GM12874 (cell line): ENCODE measurements around the gene CDR2L.

ENCODE experiments used
- CTCF ChIP-seq: IDR thresholded peaks from 2 replicates; pipeline ENCODE4 v1.5.1; 2011; ENCODE audit warnings: low read depth, mild to moderate bottlenecking, control low read depth, low read length, moderate library complexity; ENCODE audit not compliant: insufficient read depth

Gene CDR2L

DNA sequence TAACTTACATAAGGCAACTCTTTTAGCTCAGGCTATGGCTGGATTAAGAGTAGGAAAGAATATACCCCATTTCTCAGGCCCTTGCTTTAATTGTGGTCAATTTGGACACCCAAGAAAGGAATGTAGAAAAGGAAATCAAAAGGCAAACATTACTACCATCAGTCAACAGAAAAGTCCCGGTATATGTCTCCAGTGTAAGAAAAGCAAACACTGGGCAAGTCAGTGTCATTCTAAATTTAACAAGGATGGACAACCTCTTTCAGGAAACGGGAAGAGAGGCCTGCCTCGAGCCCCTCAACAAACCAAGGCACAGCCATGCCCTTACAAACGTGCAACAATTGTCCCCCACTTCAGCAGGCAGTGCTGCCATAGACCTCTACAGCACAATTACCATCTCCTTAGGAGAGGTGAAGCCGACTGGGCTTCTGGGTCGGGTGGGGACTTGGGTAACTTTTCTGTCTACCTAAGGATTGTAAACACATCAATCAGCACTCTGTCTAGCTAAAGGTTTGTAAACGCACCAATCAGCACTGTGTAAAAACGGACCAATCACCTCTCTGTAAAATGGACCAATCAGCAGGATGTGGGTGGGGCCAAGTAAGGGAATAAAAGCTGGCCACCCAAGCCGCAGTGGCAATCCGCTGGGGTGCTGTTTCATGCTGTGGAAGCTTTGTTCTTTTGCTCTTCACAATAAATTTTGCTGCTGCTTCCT, 37.4 kb downstream of the CDR2L start:
- TF ChIP-seq CTCF = no peak

- TF ChIP-seq CTCF = no peak
Measured at GRCh38 chr17:75030161-75030560, 42.7 kb downstream of the CDR2L start.

DNA sequence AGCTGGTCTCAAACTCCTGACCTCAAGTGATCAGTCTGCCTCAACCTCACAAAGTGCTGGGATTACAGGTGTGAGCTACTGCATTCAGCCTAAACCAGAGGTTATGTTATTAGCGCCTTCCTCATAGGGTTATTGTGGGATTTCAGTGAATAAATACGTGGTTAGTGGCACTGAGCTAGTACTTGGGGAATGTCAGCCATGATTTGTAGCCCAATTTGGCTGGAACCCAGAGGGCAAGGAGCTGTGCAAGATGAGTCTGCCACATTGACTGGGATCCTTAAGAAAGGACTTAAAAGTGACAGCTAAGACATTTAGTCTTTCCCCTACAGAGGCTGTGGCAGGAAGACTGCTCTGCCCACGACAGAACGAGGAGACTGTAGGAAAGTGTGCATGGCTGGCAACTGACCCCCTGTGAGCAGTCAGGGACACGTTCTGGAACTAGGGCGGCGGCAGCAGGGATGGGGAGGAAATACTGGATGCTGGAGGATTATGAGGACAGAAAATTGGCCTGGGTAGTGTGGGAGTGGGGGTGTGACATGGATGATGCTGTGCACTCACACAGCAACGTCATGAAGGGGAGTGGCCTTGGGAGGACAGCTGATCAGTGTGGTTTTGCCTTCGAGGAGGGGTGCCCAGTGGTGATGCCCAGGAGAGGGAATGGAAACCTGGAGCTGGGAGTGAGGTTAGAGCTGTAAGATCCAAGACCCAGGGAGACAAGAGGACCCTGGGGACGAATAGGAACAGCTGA, 44.7 kb downstream of the CDR2L start:
- no peak for TF ChIP-seq CTCF

- TF ChIP-seq CTCF = no peak
Measured at GRCh38 chr17:75032720-75033280, 45.4 kb downstream of the CDR2L start.

- no peak for TF ChIP-seq CTCF
Measured at GRCh38 chr17:75033346-75034235, 46.2 kb downstream of the CDR2L start.

DNA sequence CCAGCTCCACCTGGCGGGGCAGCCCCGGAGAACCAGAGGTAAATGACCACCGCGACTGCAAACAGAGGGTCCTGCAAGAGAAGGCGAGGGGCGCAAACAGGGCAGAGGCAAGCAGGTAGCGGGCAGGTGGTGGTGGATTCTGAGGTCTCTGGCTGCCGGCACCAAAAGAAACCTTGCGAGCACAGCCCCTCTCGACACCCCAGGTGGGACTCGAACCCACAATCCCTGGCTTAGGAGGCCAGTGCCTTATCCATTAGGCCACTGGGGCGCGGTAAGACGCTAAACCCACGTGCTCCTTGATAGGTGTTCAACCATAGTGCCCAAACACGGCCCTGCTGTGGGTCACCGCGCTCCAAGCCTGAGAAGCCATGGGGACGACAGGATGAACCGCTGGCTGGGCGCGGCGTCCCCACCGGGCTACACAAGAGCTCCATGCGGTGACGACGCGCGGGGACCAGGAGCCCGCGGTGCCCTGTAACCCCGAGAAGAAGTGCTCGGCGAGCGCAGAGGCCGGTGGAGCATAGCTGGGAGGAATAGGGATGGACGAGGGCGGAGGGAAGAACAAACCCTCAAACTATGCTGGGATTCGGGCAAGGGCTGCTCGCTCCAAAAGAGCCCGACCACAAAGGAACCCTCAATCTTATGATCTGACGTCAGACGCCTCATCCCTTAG, 46.9 kb downstream of the CDR2L start:
- no peak for TF ChIP-seq CTCF
